ENCODE data around the gene CBR4. TPM values are rescaled to one million over a fixed set of nuclear protein-coding genes. Genes with fewer than 3 reads are reported as not detected.

The CBR4 gene
- total RNA-seq, 1 experiment from 2014 or later, result 31.6 TPM

GRCh38 chr4:168998596-168998995, 11.5 kb downstream of the CBR4 start:
- Histone ChIP-seq H3K27me3 (replicated peaks; ENCODE audit: insufficient read depth, low read depth, low read length, poor library complexity) (no peaks in the 10 kb centered on the region), H3K4me3 (ENCODE audit: low read depth, low read length, poor library complexity, severe bottlenecking) (no peak overlapping the region), H3K36me3 (ENCODE audit: insufficient read depth, low read length, poor library complexity, severe bottlenecking) (peaks cover 28% of the 10 kb centered on the region), H3K27ac (ENCODE audit: low read depth, low read length, poor library complexity, severe bottlenecking) (no peak overlapping the region), H3K4me1 (ENCODE audit: insufficient read depth, low read length, poor library complexity, severe bottlenecking) (peaks cover 13% of the 10 kb centered on the region), H3K9me3 (ENCODE audit: low read depth, low read length, poor library complexity, severe bottlenecking) (no peaks in the 10 kb centered on the region)
- intact Hi-C loops (cut with micrococcal nuclease; ENCODE audit: unreplicated experiment), result no loop called here
- no TSS peak for BruUV-seq (replicated peaks)
- TF ChIP-seq EZH2 (IDR thresholded peaks at IDR 0.05; ENCODE audit: borderline replicate concordance, low read depth, low read length, poor library complexity, severe bottlenecking), result no peak
- TF ChIP-seq, protein P1, sequence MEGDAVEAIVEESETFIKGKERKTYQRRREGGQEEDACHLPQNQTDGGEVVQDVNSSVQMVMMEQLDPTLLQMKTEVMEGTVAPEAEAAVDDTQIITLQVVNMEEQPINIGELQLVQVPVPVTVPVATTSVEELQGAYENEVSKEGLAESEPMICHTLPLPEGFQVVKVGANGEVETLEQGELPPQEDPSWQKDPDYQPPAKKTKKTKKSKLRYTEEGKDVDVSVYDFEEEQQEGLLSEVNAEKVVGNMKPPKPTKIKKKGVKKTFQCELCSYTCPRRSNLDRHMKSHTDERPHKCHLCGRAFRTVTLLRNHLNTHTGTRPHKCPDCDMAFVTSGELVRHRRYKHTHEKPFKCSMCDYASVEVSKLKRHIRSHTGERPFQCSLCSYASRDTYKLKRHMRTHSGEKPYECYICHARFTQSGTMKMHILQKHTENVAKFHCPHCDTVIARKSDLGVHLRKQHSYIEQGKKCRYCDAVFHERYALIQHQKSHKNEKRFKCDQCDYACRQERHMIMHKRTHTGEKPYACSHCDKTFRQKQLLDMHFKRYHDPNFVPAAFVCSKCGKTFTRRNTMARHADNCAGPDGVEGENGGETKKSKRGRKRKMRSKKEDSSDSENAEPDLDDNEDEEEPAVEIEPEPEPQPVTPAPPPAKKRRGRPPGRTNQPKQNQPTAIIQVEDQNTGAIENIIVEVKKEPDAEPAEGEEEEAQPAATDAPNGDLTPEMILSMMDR (conservative IDR thresholded peaks at IDR 0.05; ENCODE audit: low read depth, low read length), result no peak
- no peak for DNase-seq (ENCODE audit: low spot score)
- ChIA-PET CTCF (interaction anchor here (0.7 kb wide), 1 partner anchor 39 kb away, joined by 4 read pairs; no protein-coding TSS in a partner anchor), POLR2A (ENCODE audit: low non-redundant PET) (no interaction called here)

GRCh38 chr4:168995537-168996295, 14.3 kb downstream of the CBR4 start:
- no TSS peak for BruUV-seq (replicated peaks)
- Histone ChIP-seq H3K4me1 (ENCODE audit: insufficient read depth, low read length, poor library complexity, severe bottlenecking) (peaks cover 13% of the 10 kb centered on the region), H3K27me3 (replicated peaks; ENCODE audit: insufficient read depth, low read depth, low read length, poor library complexity) (no peaks in the 10 kb centered on the region), H3K36me3 (ENCODE audit: insufficient read depth, low read length, poor library complexity, severe bottlenecking) (peaks cover 7% of the 10 kb centered on the region), H3K27ac (ENCODE audit: low read depth, low read length, poor library complexity, severe bottlenecking) (no peak overlapping the region), H3K4me3 (ENCODE audit: low read depth, low read length, poor library complexity, severe bottlenecking) (no peak overlapping the region), H3K9me3 (ENCODE audit: low read depth, low read length, poor library complexity, severe bottlenecking) (no peaks in the 10 kb centered on the region)
- POLR2A ChIA-PET (ENCODE audit: low non-redundant PET), result no interaction called here
- intact Hi-C loops (cut with micrococcal nuclease; ENCODE audit: unreplicated experiment), result no loop called here
- peak; percentile 27 for DNase-seq (ENCODE audit: low spot score)
- TF ChIP-seq, protein P1 (conservative IDR thresholded peaks at IDR 0.05; ENCODE audit: low read depth, low read length), result peak; percentile 37; the same call in 1 of the 2 replicates
- TF ChIP-seq EZH2 (IDR thresholded peaks at IDR 0.05; ENCODE audit: borderline replicate concordance, low read depth, low read length, poor library complexity, severe bottlenecking), result no peak
- CTCF ChIA-PET, result no interaction called here

GRCh38 chr4:168994958-168995357, 15.1 kb downstream of the CBR4 start:
- ChIA-PET POLR2A (ENCODE audit: low non-redundant PET) (no interaction called here), CTCF (no interaction called here)
- Histone ChIP-seq H3K4me3 (ENCODE audit: low read depth, low read length, poor library complexity, severe bottlenecking) (no peak overlapping the region), H3K9me3 (ENCODE audit: low read depth, low read length, poor library complexity, severe bottlenecking) (no peaks in the 10 kb centered on the region), H3K4me1 (ENCODE audit: insufficient read depth, low read length, poor library complexity, severe bottlenecking) (peaks cover 8% of the 10 kb centered on the region), H3K27ac (ENCODE audit: low read depth, low read length, poor library complexity, severe bottlenecking) (no peak overlapping the region), H3K27me3 (replicated peaks; ENCODE audit: insufficient read depth, low read depth, low read length, poor library complexity) (no peaks in the 10 kb centered on the region), H3K36me3 (ENCODE audit: insufficient read depth, low read length, poor library complexity, severe bottlenecking) (peaks cover 7% of the 10 kb centered on the region)
- no TSS peak for BruUV-seq (replicated peaks)
- intact Hi-C loops (cut with micrococcal nuclease; ENCODE audit: unreplicated experiment), result no loop called here
- TF ChIP-seq, protein P1 (conservative IDR thresholded peaks at IDR 0.05; ENCODE audit: low read depth, low read length), result no peak
- TF ChIP-seq EZH2 (IDR thresholded peaks at IDR 0.05; ENCODE audit: borderline replicate concordance, low read depth, low read length, poor library complexity, severe bottlenecking), result no peak
- no peak for DNase-seq (ENCODE audit: low spot score)

Data from A673 (cell line).